Duodenal mucosa (tissue), 2 donors: Measurements from ENCODE around the gene STAC3.

Source experiments
- H3K27ac ChIP-seq: one replicate; pipeline ENCODE4 v1.7.0; 2013; ENCODE audit warnings: low read depth, low read length
- H3K27me3 ChIP-seq, 2 donors: one replicate each; pipeline ENCODE4 v1.7.0; 2013; ENCODE audit warnings: low read length in 2 of 2, control low read depth in 1 of 2; ENCODE audit not compliant: insufficient read depth in 2 of 2, control insufficient read depth in 1 of 2
- H3K36me3 ChIP-seq, 2 donors: one replicate each; pipeline ENCODE4 v1.7.0; 2013; ENCODE audit warnings: low read length in 2 of 2, control low read depth in 1 of 2; ENCODE audit not compliant: insufficient read depth in 2 of 2, control insufficient read depth in 1 of 2
- H3K4me1 ChIP-seq, 2 donors: one replicate each; pipeline ENCODE4 v1.7.0; 2013; ENCODE audit warnings: low read length in 2 of 2, control low read depth in 1 of 2; ENCODE audit not compliant: insufficient read depth in 2 of 2, control insufficient read depth in 1 of 2
- H3K4me3 ChIP-seq, 2 donors: one replicate each; pipeline ENCODE4 v1.7.0; 2013; ENCODE audit warnings: low read length in 2 of 2, low read depth in 1 of 2
- H3K9ac ChIP-seq, 2 donors: one replicate each; pipeline ENCODE4 v1.7.0; 2013; ENCODE audit warnings: low read length in 2 of 2, low read depth in 1 of 2
- H3K9me3 ChIP-seq, 2 donors: one replicate each; pipeline ENCODE4 v1.7.0; 2013; ENCODE audit warnings: low read length in 2 of 2, control low read depth in 1 of 2; ENCODE audit not compliant: control insufficient read depth in 1 of 2

The STAC3 gene

GRCh38 chr12:57211791-57212700 is 38.9 kb downstream of the STAC3 start:
- peaks cover 17 to 48% of the 10 kb centered on the region in 2 donors for H3K36me3 ChIP-seq
- H3K9ac ChIP-seq = no peak overlapping the region
- peaks cover 21 to 24% of the 10 kb centered on the region in 2 donors for H3K27me3 ChIP-seq
- H3K4me3 ChIP-seq = no peak overlapping the region
- no peaks in the 10 kb centered on the region for H3K9me3 ChIP-seq
- H3K4me1 ChIP-seq = peaks cover 9 to 17% of the 10 kb centered on the region in 2 donors
- H3K27ac ChIP-seq = no peak overlapping the region

DNA sequence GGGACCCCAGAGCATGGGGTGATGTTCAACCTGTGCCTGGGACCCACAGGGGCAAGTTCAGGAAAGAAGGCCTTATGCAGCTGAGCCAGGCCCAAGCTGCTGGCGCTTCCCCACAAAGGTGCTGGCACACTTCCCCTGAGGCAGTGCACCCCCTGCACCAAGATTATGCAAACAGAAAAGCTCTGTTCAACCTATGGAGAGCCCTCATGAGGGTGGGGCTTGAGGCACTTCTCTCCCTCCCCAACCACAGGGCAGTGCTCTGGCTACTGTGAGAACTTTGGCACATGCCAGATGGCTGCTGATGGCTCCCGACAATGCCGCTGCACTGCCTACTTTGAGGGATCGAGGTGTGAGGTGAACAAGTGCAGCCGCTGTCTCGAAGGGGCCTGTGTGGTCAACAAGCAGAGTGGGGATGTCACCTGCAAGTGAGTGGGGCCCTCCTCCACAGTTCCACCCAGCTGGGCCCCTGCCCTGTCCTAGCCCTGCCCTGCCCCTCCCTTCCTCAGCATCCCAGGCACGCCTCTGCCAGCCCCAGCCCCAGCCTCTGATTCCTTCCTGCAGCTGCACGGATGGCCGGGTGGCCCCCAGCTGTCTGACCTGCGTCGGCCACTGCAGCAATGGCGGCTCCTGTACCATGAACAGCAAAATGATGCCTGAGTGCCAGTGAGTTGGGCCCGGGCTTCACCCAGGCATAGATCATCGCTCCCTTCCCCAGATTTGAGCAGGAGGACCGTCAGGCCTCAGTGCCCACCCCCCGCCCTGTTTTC is 39.9 kb downstream of the STAC3 start:
- Histone ChIP-seq H3K4me1 (peaks cover 7 to 13% of the 10 kb centered on the region in 2 donors), H3K27ac (no peak overlapping the region), H3K9me3 (no peaks in the 10 kb centered on the region), H3K4me3 (no peak overlapping the region), H3K36me3 (peaks cover 17 to 54% of the 10 kb centered on the region in 2 donors), H3K9ac (no peak overlapping the region), H3K27me3 (peaks cover 16 to 23% of the 10 kb centered on the region in 2 donors)

GRCh38 chr12:57210461-57210860 is 40.5 kb downstream of the STAC3 start:
- H3K4me1 ChIP-seq = peaks cover 2 to 7% of the 10 kb centered on the region in 2 donors
- no peak overlapping the region for H3K9ac ChIP-seq
- H3K9me3 ChIP-seq = no peaks in the 10 kb centered on the region
- no peak overlapping the region for H3K27ac ChIP-seq
- H3K4me3 ChIP-seq = no peak overlapping the region
- H3K36me3 ChIP-seq = peaks cover 23 to 61% of the 10 kb centered on the region in 2 donors
- peaks cover 10 to 16% of the 10 kb centered on the region in 2 donors for H3K27me3 ChIP-seq

- H3K36me3 ChIP-seq = peaks cover 29 to 66% of the 10 kb centered on the region in 2 donors
- H3K27ac ChIP-seq = no peak overlapping the region
- no peak overlapping the region for H3K4me3 ChIP-seq
These were observed 41.1 kb downstream of the STAC3 start for GRCh38 chr12:57209916-57210315.

DNA sequence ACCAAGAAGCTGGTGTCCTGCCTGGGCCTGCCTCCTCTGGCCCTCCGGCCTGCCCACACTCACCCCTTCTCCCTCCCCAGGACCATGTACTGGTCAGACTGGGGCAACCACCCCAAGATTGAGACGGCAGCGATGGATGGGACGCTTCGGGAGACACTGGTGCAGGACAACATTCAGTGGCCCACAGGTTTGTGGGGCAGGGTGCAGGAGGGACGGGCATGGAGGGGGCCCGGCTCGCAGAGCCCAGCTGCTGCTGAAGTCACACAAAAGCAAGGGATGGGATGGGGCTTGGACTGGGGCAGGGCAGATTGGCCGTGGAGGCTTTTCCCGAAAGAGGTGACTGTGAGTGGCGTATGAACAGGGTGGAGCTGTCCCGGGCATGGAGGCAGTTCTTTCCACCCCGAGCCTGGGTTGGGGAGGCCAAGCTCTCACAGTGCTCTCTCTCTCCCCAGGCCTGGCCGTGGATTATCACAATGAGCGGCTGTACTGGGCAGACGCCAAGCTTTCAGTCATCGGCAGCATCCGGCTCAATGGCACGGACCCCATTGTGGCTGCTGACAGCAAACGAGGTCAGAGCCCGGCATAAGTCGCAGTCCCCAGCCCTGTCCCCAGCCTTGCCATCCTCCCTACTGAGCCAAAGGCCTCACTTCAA is 42.2 kb downstream of the STAC3 start:
- Histone ChIP-seq H3K4me1 (no peaks in the 10 kb centered on the region), H3K9me3 (no peaks in the 10 kb centered on the region), H3K27ac (no peak overlapping the region), H3K9ac (no peak overlapping the region), H3K36me3 (peaks cover 36 to 77% of the 10 kb centered on the region in 2 donors), H3K4me3 (no peak overlapping the region), H3K27me3 (peaks cover 0 to 3% of the 10 kb centered on the region in 2 donors)

More at GRCh38 chr12:57209916-57210315, 41.1 kb downstream of the STAC3 start:
- Histone ChIP-seq H3K9ac (no peak overlapping the region), H3K27me3 (peaks cover 4 to 11% of the 10 kb centered on the region in 2 donors), H3K4me1 (peaks cover 0 to 4% of the 10 kb centered on the region in 2 donors), H3K9me3 (no peaks in the 10 kb centered on the region)

DNA sequence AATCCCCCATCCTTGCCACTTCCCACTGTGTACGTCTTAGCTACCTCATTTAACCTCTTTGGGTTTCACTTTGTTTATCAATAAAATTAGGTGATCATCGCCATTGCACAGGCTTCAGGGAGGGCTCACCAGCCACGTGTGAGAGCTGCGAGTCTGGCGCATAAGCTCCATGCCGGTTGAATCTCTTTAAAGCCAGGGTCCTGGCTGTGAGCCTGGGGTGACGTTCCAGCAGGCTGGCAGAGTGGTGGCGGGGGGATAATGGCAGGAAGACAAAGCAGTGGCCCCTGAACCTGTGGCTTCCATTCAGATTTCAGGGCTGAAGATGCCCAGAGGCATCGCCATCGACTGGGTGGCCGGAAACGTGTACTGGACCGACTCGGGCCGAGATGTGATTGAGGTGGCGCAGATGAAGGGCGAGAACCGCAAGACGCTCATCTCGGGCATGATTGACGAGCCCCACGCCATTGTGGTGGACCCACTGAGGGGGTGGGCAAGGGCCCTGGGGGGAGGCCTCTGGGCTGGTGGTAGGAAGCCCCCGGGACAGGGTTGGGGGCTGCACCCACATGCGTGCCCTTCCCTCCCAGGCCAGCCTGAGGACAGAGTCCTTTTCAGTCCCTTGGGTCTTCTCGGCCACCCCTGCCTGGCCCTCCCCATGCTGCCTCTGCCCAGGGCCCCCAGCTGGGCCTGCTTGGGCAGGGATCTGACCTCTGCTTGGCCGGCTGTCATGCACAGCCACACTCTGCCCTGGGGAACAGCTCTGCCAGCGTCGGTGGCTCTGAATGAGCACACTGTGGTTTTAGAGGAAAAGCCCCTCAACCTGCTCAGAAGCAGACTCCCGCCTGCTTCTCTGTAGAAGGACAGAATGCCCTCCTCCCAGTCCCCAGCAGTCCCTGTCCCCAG is 43.0 kb downstream of the STAC3 start:
- Histone ChIP-seq H3K4me1 (no peaks in the 10 kb centered on the region), H3K36me3 (peaks cover 36 to 85% of the 10 kb centered on the region in 2 donors), H3K27ac (no peak overlapping the region), H3K27me3 (no peaks in the 10 kb centered on the region), H3K9me3 (no peaks in the 10 kb centered on the region), H3K9ac (no peak overlapping the region), H3K4me3 (no peak overlapping the region)

DNA sequence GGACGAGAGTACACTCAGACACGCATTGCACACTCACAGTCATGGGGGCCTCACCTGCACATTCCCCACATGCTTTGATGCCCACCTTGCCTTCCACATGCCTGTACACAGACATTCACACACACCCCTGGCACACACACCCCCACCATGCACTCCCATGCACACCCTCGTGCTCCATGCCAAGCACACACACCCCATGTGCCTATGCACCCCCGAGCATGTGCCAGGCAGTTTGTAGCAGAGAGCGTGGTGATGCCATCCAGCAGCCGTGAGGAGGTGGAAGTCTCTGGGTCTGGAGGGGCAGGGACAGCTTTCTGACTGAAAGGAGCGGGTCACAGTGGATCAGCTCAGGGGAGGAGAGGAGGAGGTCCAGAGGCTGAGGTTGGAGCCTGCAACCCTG is 45.1 kb downstream of the STAC3 start:
- peaks cover 45 to 91% of the 10 kb centered on the region in 2 donors for H3K36me3 ChIP-seq

DNA sequence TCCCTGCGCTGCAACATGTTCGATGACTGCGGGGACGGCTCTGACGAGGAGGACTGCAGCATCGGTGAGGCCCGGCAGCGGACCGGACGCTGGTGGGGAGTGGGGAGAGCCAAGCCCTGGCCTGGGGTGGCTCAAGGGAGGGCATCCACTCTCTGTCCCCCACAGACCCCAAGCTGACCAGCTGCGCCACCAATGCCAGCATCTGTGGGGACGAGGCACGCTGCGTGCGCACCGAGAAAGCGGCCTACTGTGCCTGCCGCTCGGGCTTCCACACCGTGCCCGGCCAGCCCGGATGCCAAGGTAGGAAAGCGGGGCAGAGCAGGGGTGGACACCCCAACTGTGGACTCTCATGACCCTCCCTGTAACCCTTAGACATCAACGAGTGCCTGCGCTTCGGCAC is 45.8 kb downstream of the STAC3 start:
- Histone ChIP-seq H3K9ac (no peak overlapping the region), H3K27ac (no peak overlapping the region), H3K4me3 (no peak overlapping the region), H3K4me1 (no peaks in the 10 kb centered on the region), H3K36me3 (peaks cover 46 to 90% of the 10 kb centered on the region in 2 donors), H3K27me3 (no peaks in the 10 kb centered on the region), H3K9me3 (no peaks in the 10 kb centered on the region)

More for the DNA sequence above, 45.1 kb downstream of the STAC3 start:
- no peak overlapping the region for H3K9ac ChIP-seq
- no peak overlapping the region for H3K27ac ChIP-seq
- H3K4me3 ChIP-seq = no peak overlapping the region
- no peaks in the 10 kb centered on the region for H3K27me3 ChIP-seq
- no peaks in the 10 kb centered on the region for H3K4me1 ChIP-seq
- no peaks in the 10 kb centered on the region for H3K9me3 ChIP-seq

- H3K4me1 ChIP-seq = no peaks in the 10 kb centered on the region
- peaks cover 48 to 89% of the 10 kb centered on the region in 2 donors for H3K36me3 ChIP-seq
- H3K9me3 ChIP-seq = no peaks in the 10 kb centered on the region
- no peaks in the 10 kb centered on the region for H3K27me3 ChIP-seq
- H3K9ac ChIP-seq = no peak overlapping the region
- no peak overlapping the region for H3K4me3 ChIP-seq
- H3K27ac ChIP-seq = no peak overlapping the region
These were observed 46.5 kb downstream of the STAC3 start for GRCh38 chr12:57204454-57204853.
